Liver (tissue), 9 donors: ENCODE results near the gene CRYBG1. TPM values are rescaled to one million over a fixed set of nuclear protein-coding genes. Genes with fewer than 3 reads are reported as not detected.

ENCODE experiments used
- DNase-seq: peaks from one replicate; pipeline ENCODE4 v3.0.0-alpha.2; 2017; ENCODE audit warnings: low spot score
- H3K27ac ChIP-seq, 2 donors: one replicate each; pipeline ENCODE4 v1.7.0; 2013; ENCODE audit warnings: inconsistent platforms in 2 of 2, low read length in 2 of 2, control low read depth in 1 of 2, low read depth in 1 of 2, mild to moderate bottlenecking in 1 of 2
- H3K27me3 ChIP-seq, 4 donors: one replicate each; pipeline versions ENCODE4 v1.6.1 to v1.7.0; 2013; ENCODE audit warnings: low read length in 3 of 4, inconsistent platforms in 1 of 4, mild to moderate bottlenecking in 1 of 4, moderate library complexity in 1 of 4; ENCODE audit not compliant: control insufficient read depth in 4 of 4, insufficient read depth in 4 of 4
- H3K36me3 ChIP-seq, 4 donors: one replicate each; pipeline versions ENCODE4 v1.6.1 to v1.7.0; 2013; ENCODE audit warnings: low read length in 3 of 4, mild to moderate bottlenecking in 3 of 4, low read depth in 1 of 4, moderate library complexity in 1 of 4; ENCODE audit not compliant: control insufficient read depth in 4 of 4, insufficient read depth in 3 of 4
- H3K4me1 ChIP-seq, 4 donors: one replicate each; pipeline versions ENCODE4 v1.6.1 to v1.7.0; 2013; ENCODE audit warnings: low read length in 3 of 4, mild to moderate bottlenecking in 3 of 4, moderate library complexity in 1 of 4; ENCODE audit not compliant: control insufficient read depth in 4 of 4, insufficient read depth in 4 of 4
- H3K4me3 ChIP-seq, 3 donors: one replicate each; pipeline versions ENCODE4 v1.6.1 to v1.7.0; 2013; ENCODE audit warnings: low read length in 3 of 3, control low read depth in 1 of 3, low read depth in 1 of 3, mild to moderate bottlenecking in 1 of 3
- H3K9ac ChIP-seq, 2 donors: one replicate each; pipeline ENCODE4 v1.7.0; 2013; ENCODE audit warnings: low read length in 2 of 2, mild to moderate bottlenecking in 2 of 2, moderate library complexity in 2 of 2, control low read depth in 1 of 2, low read depth in 1 of 2
- H3K9me3 ChIP-seq, 4 donors: one replicate each; pipeline versions ENCODE4 v1.6.1 to v1.7.0; 2013; ENCODE audit warnings: low read length in 3 of 4; ENCODE audit not compliant: control insufficient read depth in 4 of 4
- ATF3 ChIP-seq: IDR thresholded peaks from 2 replicates; pipeline ENCODE4 v1.6.1; 2016; ENCODE audit warnings: antibody characterized with exemption
- CTCF ChIP-seq: fragments of 150-350 bp; IDR thresholded peaks from 2 replicates; pipeline ENCODE4 v1.5.1; 2017; ENCODE audit warnings: improper control_type of control experiment, low read depth, low read length; ENCODE audit not compliant: missing input control
- EGR1 ChIP-seq, 2 donors: IDR thresholded peaks; 2 replicates each; pipeline ENCODE4 v1.6.1; 2016 to 2018; ENCODE audit warnings: antibody characterized with exemption in 2 of 2, low read depth in 2 of 2
- FOXA1 ChIP-seq: IDR thresholded peaks from 2 replicates; pipeline ENCODE4 v1.6.1; 2016; ENCODE audit warnings: antibody characterized with exemption
- FOXA2 ChIP-seq: IDR thresholded peaks from 2 replicates; pipeline ENCODE4 v1.6.1; 2016; ENCODE audit warnings: antibody characterized with exemption
- GABPA ChIP-seq, 2 donors: IDR thresholded peaks in 1 of 2; conservative IDR thresholded peaks in 1 of 2; 2 replicates each; pipeline ENCODE4 v1.6.1; 2016; ENCODE audit warnings: antibody characterized with exemption in 2 of 2, mild to moderate bottlenecking in 1 of 2, moderate library complexity in 1 of 2
- HNF4A ChIP-seq, 2 donors: conservative IDR thresholded peaks; 2 replicates each; pipeline ENCODE4 v1.6.1; 2016; ENCODE audit warnings: antibody characterized with exemption in 2 of 2, mild to moderate bottlenecking in 2 of 2
- HNF4G ChIP-seq: IDR thresholded peaks from 2 replicates; pipeline ENCODE4 v1.6.1; 2016; ENCODE audit warnings: antibody characterized with exemption
- MAX ChIP-seq: IDR thresholded peaks from 2 replicates; pipeline ENCODE4 v1.6.1; 2016; ENCODE audit warnings: antibody characterized with exemption
- NR2F2 ChIP-seq: IDR thresholded peaks from 2 replicates; pipeline ENCODE4 v1.6.1; 2016; ENCODE audit warnings: antibody characterized with exemption
- RAD21 ChIP-seq, 2 donors: IDR thresholded peaks; 2 replicates each; pipeline ENCODE4 v1.6.1; 2016; ENCODE audit warnings: antibody characterized with exemption in 2 of 2, mild to moderate bottlenecking in 2 of 2
- REST ChIP-seq: IDR thresholded peaks from 2 replicates; pipeline ENCODE4 v1.6.1; 2016; ENCODE audit warnings: antibody characterized with exemption, mild to moderate bottlenecking
- RXRA ChIP-seq, 2 donors: IDR thresholded peaks; 2 replicates each; pipeline ENCODE4 v1.6.1; 2017 to 2018; ENCODE audit warnings: antibody characterized with exemption in 2 of 2, mild to moderate bottlenecking in 1 of 2
- SP1 ChIP-seq: IDR thresholded peaks from 2 replicates; pipeline ENCODE4 v1.6.1; 2018; ENCODE audit warnings: antibody characterized with exemption, mild to moderate bottlenecking
- TAF1 ChIP-seq: conservative IDR thresholded peaks from 2 replicates; pipeline ENCODE4 v1.6.1; 2016; ENCODE audit warnings: antibody characterized with exemption, mild to moderate bottlenecking
- ZBTB33 ChIP-seq: IDR thresholded peaks from 2 replicates; pipeline ENCODE4 v1.6.1; 2016; ENCODE audit warnings: antibody characterized with exemption
- WGBS: extraction: QIAGEN DNeasy Blood & Tissue Kit; methylation state at CpG from one replicate; pipeline ENCODE4 v1.1.7; 2013; 5-methylcytosine and 5-hydroxymethylcytosine counted together
- polyA plus RNA-seq, 2 donors: library from polyadenylated mRNA; stranded (reverse) in 1 of 2; unstranded in 1 of 2; fragments of 200-250 nt in 1 of 2; fragments of >200 nt in 1 of 2; fragmentation: Nextera tagmentation in 1 of 2; extraction: Ambion mirVana in 1 of 2; gene quantifications; one replicate each; pipeline versions ENCODE4 v1.2.1 to v1.2.3, GENCODE V29; 2013 to 2015
- total RNA-seq, 2 donors: library from RNA; depleted of rRNA; stranded (reverse); fragments of >200 nt; gene quantifications; one replicate each; pipeline ENCODE4 v1.2.3, GENCODE V29; 2014
- donor health status: healthy.
- donor health status: healthy.
- donor health status: healthy.
- donor health status: healthy.
- donor health status: healthy.

CRYBG1 gene
- total and polyA plus RNA-seq, 4 donors, result 2.3 to 8.7 (median 4.0) TPM

- peaks cover 3 to 29% (median 13%) of the 10 kb centered on the region in 4 donors for H3K36me3 ChIP-seq
- H3K27me3 ChIP-seq, result no peaks in the 10 kb centered on the region
- H3K9ac ChIP-seq, result no peak overlapping the region
- no peaks in the 10 kb centered on the region for H3K4me1 ChIP-seq
- TF ChIP-seq RXRA (IDR thresholded peaks at IDR 0.05), result no peak
- TF ChIP-seq CTCF, result no peak
- H3K4me3 ChIP-seq, result no peak overlapping the region
- 86% methylated on average over 4 of the region's 4 CpGs for WGBS
- H3K27ac ChIP-seq, result no peak overlapping the region
- H3K9me3 ChIP-seq, result no peaks in the 10 kb centered on the region
- no peak for DNase-seq
Measured at GRCh38 chr6:106569428-106569827, 208.9 kb downstream of the CRYBG1 start.

GRCh38 chr6:106572436-106572835 is 211.9 kb downstream of the CRYBG1 start:
- Histone ChIP-seq H3K4me1 (no peaks in the 10 kb centered on the region), H3K4me3 (no peak overlapping the region), H3K9me3 (no peaks in the 10 kb centered on the region), H3K36me3 (peaks cover 3 to 25% (median 14%) of the 10 kb centered on the region in 4 donors), H3K27me3 (no peaks in the 10 kb centered on the region), H3K27ac (no peak overlapping the region), H3K9ac (no peak overlapping the region)
- no peak for TF ChIP-seq MAX
- TF ChIP-seq RAD21 (IDR thresholded peaks at IDR 0.05), result no peak
- no peak for TF ChIP-seq HNF4G
- TF ChIP-seq REST, result no peak
- TF ChIP-seq TAF1, result no peak
- TF ChIP-seq HNF4A (conservative IDR thresholded peaks at IDR 0.05), result no peak
- no peak for TF ChIP-seq SP1
- no peak for TF ChIP-seq ATF3
- no peak for TF ChIP-seq GABPA (IDR thresholded peaks at IDR 0.05 in 1 of 2, conservative IDR thresholded peaks at IDR 0.05 in 1 of 2)
- no peak for TF ChIP-seq FOXA1
- TF ChIP-seq RXRA (IDR thresholded peaks at IDR 0.05), result no peak
- TF ChIP-seq FOXA2, result no peak
- no peak for TF ChIP-seq ZBTB33
- no peak for TF ChIP-seq EGR1 (IDR thresholded peaks at IDR 0.05; ENCODE audit: low read depth in 2 of 2)
- no peak for TF ChIP-seq NR2F2
- DNase-seq, result no peak
- 79% methylated on average over 5 of the region's 5 CpGs for WGBS
